HEK293 (cell line): ENCODE data around the gene CDH24.

Experiments
- CTCF ChIA-PET: fragments of 350-600 bp; formaldehyde crosslinking; extraction: SDS; loops from one replicate; lab custom pipeline; 2021; ENCODE audit warnings: antibody characterized with exemption; lab: Yijun Ruan, JAX
- POLR2A ChIA-PET: fragments of 300-600 bp; formaldehyde crosslinking; extraction: SDS; loops from one replicate; lab custom pipeline; 2020; ENCODE audit warnings: antibody characterized with exemption, inconsistent platforms; lab: Yijun Ruan, JAX
- H3K27ac ChIP-seq: fragments of 200-500 bp; sonication (Bioruptor generic); 2 replicates; pipeline ENCODE4 v1.5.1; 2014; ENCODE audit warnings: low read depth, low read length, control low read depth, inconsistent platforms; ENCODE audit errors: extremely low read depth
- H3K36me3 ChIP-seq, 2 experiments: fragments of 200-500 bp in 1 of 2; sonication (Bioruptor generic) in 1 of 2; 1 replicate in 1 of 2; 2 replicates in 1 of 2; pipeline ENCODE4 v1.5.1; 2014 to 2017; ENCODE audit warnings: inconsistent platforms in 2 of 2, low read length in 2 of 2; ENCODE audit not compliant: control insufficient read depth in 2 of 2, insufficient read depth in 1 of 2
- H3K4me1 ChIP-seq: fragments of 200-500 bp; sonication (Bioruptor generic); 2 replicates; pipeline ENCODE4 v1.5.1; 2014; ENCODE audit warnings: mild to moderate bottlenecking, low read length, inconsistent platforms; ENCODE audit not compliant: control insufficient read depth, insufficient read depth
- H3K4me3 ChIP-seq: 2 replicates; pipeline ENCODE4 v1.5.1; 2011; ENCODE audit warnings: low read depth, mild to moderate bottlenecking, control low read depth, low read length, moderate library complexity
- H3K9me3 ChIP-seq: fragments of 200-500 bp; sonication (Bioruptor generic); 2 replicates; pipeline ENCODE4 v1.5.1; 2014; ENCODE audit warnings: low read depth, low read length, inconsistent platforms; ENCODE audit not compliant: control insufficient read depth, insufficient read depth
- KLF1 ChIP-seq: fragments of 450-650 bp; formaldehyde crosslinking; IDR thresholded peaks from 2 replicates; pipeline ENCODE4 v1.5.1; 2016; ENCODE audit warnings: missing biosample characterization, missing genetic modification characterization
- KLF10 ChIP-seq: fragments of 450-650 bp; IDR thresholded peaks from 2 replicates; pipeline ENCODE4 v1.5.1; 2018; ENCODE audit warnings: missing biosample characterization, mild to moderate bottlenecking, missing genetic modification characterization
- KLF7 ChIP-seq: fragments of 450-650 bp; formaldehyde crosslinking; IDR thresholded peaks from 2 replicates; pipeline ENCODE4 v1.5.1; 2016; ENCODE audit warnings: missing biosample characterization, missing genetic modification characterization, borderline replicate concordance
- KLF8 ChIP-seq: fragments of 450-650 bp; formaldehyde crosslinking; IDR thresholded peaks from 2 replicates; pipeline ENCODE4 v1.5.1; 2016; ENCODE audit warnings: missing biosample characterization, missing genetic modification characterization
- MZF1 ChIP-seq: fragments of 450-650 bp; formaldehyde crosslinking; IDR thresholded peaks from 2 replicates; pipeline ENCODE4 v1.5.1; 2017; ENCODE audit warnings: missing biosample characterization, missing genetic modification characterization, borderline replicate concordance
- SP3 ChIP-seq: fragments of 450-650 bp; formaldehyde crosslinking; IDR thresholded peaks from 2 replicates; pipeline ENCODE4 v1.5.1; 2016; ENCODE audit warnings: missing biosample characterization, missing genetic modification characterization
- YY1 ChIP-seq: fragments of 450-650 bp; formaldehyde crosslinking; IDR thresholded peaks from 2 replicates; pipeline ENCODE4 v1.5.1; 2018; ENCODE audit warnings: missing biosample characterization, missing genetic modification characterization
- ZBTB20 ChIP-seq: fragments of 450-650 bp; formaldehyde crosslinking; IDR thresholded peaks from 2 replicates; pipeline ENCODE4 v1.5.1; 2016; ENCODE audit warnings: missing biosample characterization, missing genetic modification characterization
- ZEB2 ChIP-seq: fragments of 450-650 bp; formaldehyde crosslinking; IDR thresholded peaks from 2 replicates; pipeline ENCODE4 v1.5.1; 2016; ENCODE audit warnings: missing biosample characterization, missing genetic modification characterization
- ZNF132 ChIP-seq: fragments of 450-650 bp; formaldehyde crosslinking; IDR thresholded peaks from 2 replicates; pipeline ENCODE4 v1.5.1; 2017; ENCODE audit warnings: missing biosample characterization, missing genetic modification characterization, borderline replicate concordance
- ZNF175 ChIP-seq: fragments of 450-650 bp; formaldehyde crosslinking; IDR thresholded peaks from 2 replicates; pipeline ENCODE4 v1.5.1; 2016; ENCODE audit warnings: missing biosample characterization, missing genetic modification characterization
- ZNF184 ChIP-seq: fragments of 450-650 bp; IDR thresholded peaks from 2 replicates; pipeline ENCODE4 v1.5.1; 2018; ENCODE audit warnings: missing biosample characterization, mild to moderate bottlenecking, missing genetic modification characterization
- ZNF24 ChIP-seq: fragments of 450-650 bp; formaldehyde crosslinking; IDR thresholded peaks from 2 replicates; pipeline ENCODE4 v1.5.1; 2016; ENCODE audit warnings: missing biosample characterization, missing genetic modification characterization
- ZNF280C ChIP-seq: fragments of 450-650 bp; formaldehyde crosslinking; IDR thresholded peaks from 2 replicates; pipeline ENCODE4 v1.5.1; 2016; ENCODE audit warnings: missing biosample characterization, missing genetic modification characterization
- ZNF350 ChIP-seq: fragments of 450-650 bp; formaldehyde crosslinking; IDR thresholded peaks from 2 replicates; pipeline ENCODE4 v1.5.0; 2017; ENCODE audit warnings: missing biosample characterization, mild to moderate bottlenecking, missing genetic modification characterization
- ZNF548 ChIP-seq: fragments of 450-650 bp; formaldehyde crosslinking; IDR thresholded peaks from 2 replicates; pipeline ENCODE4 v1.5.1; 2016; ENCODE audit warnings: missing biosample characterization, missing genetic modification characterization
- ZNF610 ChIP-seq: fragments of 450-650 bp; formaldehyde crosslinking; IDR thresholded peaks from 2 replicates; pipeline ENCODE4 v1.5.1; 2016; ENCODE audit warnings: missing biosample characterization, missing genetic modification characterization, borderline replicate concordance
- ZNF621 ChIP-seq: fragments of 450-650 bp; formaldehyde crosslinking; IDR thresholded peaks from 2 replicates; pipeline ENCODE4 v1.5.1; 2017; ENCODE audit warnings: missing biosample characterization, missing genetic modification characterization
- ZNF692 ChIP-seq: fragments of 450-650 bp; formaldehyde crosslinking; IDR thresholded peaks from 2 replicates; pipeline ENCODE4 v1.5.1; 2016; ENCODE audit warnings: missing biosample characterization, missing genetic modification characterization
- ZNF776 ChIP-seq: fragments of 450-650 bp; formaldehyde crosslinking; IDR thresholded peaks from 2 replicates; pipeline ENCODE4 v1.5.0; 2017; ENCODE audit warnings: missing biosample characterization, missing genetic modification characterization, borderline replicate concordance
- ZNF792 ChIP-seq: fragments of 450-650 bp; formaldehyde crosslinking; IDR thresholded peaks from 2 replicates; pipeline ENCODE4 v1.5.1; 2016; ENCODE audit warnings: missing biosample characterization, missing genetic modification characterization
- ZNF830 ChIP-seq: fragments of 450-650 bp; IDR thresholded peaks from 2 replicates; pipeline ENCODE4 v1.5.0; 2018; ENCODE audit warnings: missing biosample characterization, missing genetic modification characterization, low read depth, mild to moderate bottlenecking, moderate library complexity
- ZNF843 ChIP-seq: fragments of 450-650 bp; formaldehyde crosslinking; IDR thresholded peaks from 2 replicates; pipeline ENCODE4 v1.5.1; 2016; ENCODE audit warnings: missing biosample characterization, missing genetic modification characterization
- TF ChIP-seq, protein P1 (sequence below): fragments of 450-650 bp; formaldehyde crosslinking; IDR thresholded peaks from 2 replicates; pipeline ENCODE4 v1.5.1; 2016; ENCODE audit warnings: missing biosample characterization, missing genetic modification characterization
- TF ChIP-seq, protein P2 (sequence below): fragments of 450-650 bp; formaldehyde crosslinking; IDR thresholded peaks from 2 replicates; pipeline ENCODE4 v1.5.1; 2016; ENCODE audit warnings: missing biosample characterization, missing genetic modification characterization
- TF ChIP-seq, protein P3 (sequence below): fragments of 450-650 bp; formaldehyde crosslinking; IDR thresholded peaks from 2 replicates; pipeline ENCODE4 v1.5.1; 2017; ENCODE audit warnings: missing biosample characterization, mild to moderate bottlenecking, missing genetic modification characterization, moderate library complexity
- TF ChIP-seq, protein P4 (sequence below): fragments of 450-650 bp; formaldehyde crosslinking; IDR thresholded peaks from 2 replicates; pipeline ENCODE4 v1.5.1; 2016; ENCODE audit warnings: missing biosample characterization, missing genetic modification characterization

CDH24 gene

GRCh38 chr14:23094666-23095195 lies 37.4 kb upstream of the CDH24 start, which contains the start of gene ACIN1:
ACIN1 (minus strand) TSS chr14:23095136; CDS start chr14:23095112, 24 bp downstream.
- ChIA-PET POLR2A (interaction anchor here (0.6 to 3.3 kb wide), 29 partner anchors 9 to 1047 kb away, joined by 3 to 48 read pairs (median 7); partner anchors contain the start of genes AJUBA, BCL2L2, CIROP and EMC9), CTCF (interaction anchor here (0.6 to 3.7 kb wide), 15 partner anchors 13 to 122 kb away, joined by 3 to 36 read pairs (median 6); partner anchors contain the start of gene CEBPE)
- Histone ChIP-seq H3K27ac (peak within 1 kb of the TSS; percentile 92), H3K4me3 (peak within 1 kb of the TSS; percentile 97), H3K4me1 (peaks cover 10% of the 10 kb centered on the region; the same call in 1 of the 2 replicates), H3K9me3 (no peaks in the 10 kb centered on the region), H3K36me3 (peaks cover 32 to 61% of the 10 kb centered on the region in 2 experiments)
- TF ChIP-seq KLF10 (tag by site-specific recombination) (peak; percentile 52; the same call in 1 of the 2 replicates), KLF7 (tag by site-specific recombination) (no peak), ZNF350 (tag by site-specific recombination) (no peak), ZNF184 (tag by site-specific recombination) (no peak), ZNF621 (tag by site-specific recombination) (no peak), ZNF548 (tag by site-specific recombination) (no peak), ZNF280C (tag by site-specific recombination) (no peak), ZEB2 (peak; percentile 72), ZNF692 (tag by site-specific recombination) (peak; percentile 58), KLF8 (tag by site-specific recombination) (no peak; the same call in 1 of the 2 replicates), SP3 (tag by site-specific recombination) (no peak; the same call in 1 of the 2 replicates), YY1 (tag by site-specific recombination) (peak; percentile 89), ZNF830 (no peak), ZNF175 (tag by site-specific recombination) (no peak), KLF1 (tag by site-specific recombination) (no peak), MZF1 (tag by site-specific recombination) (no peak), ZNF610 (tag by site-specific recombination) (peak; percentile 60; the same call in 1 of the 2 replicates), ZNF24 (tag by site-specific recombination) (0 out of 2 replicates have a peak, but pooled peaks have one; percentile 27), ZBTB20 (tag by site-specific recombination) (no peak; the same call in 1 of the 2 replicates), ZNF792 (no peak), ZNF843 (tag by site-specific recombination) (0 out of 2 replicates have a peak, but pooled peaks have one; percentile 41), ZNF132 (tag by site-specific recombination) (no peak), ZNF776 (tag by site-specific recombination) (no peak)
- TF ChIP-seq, protein P1, sequence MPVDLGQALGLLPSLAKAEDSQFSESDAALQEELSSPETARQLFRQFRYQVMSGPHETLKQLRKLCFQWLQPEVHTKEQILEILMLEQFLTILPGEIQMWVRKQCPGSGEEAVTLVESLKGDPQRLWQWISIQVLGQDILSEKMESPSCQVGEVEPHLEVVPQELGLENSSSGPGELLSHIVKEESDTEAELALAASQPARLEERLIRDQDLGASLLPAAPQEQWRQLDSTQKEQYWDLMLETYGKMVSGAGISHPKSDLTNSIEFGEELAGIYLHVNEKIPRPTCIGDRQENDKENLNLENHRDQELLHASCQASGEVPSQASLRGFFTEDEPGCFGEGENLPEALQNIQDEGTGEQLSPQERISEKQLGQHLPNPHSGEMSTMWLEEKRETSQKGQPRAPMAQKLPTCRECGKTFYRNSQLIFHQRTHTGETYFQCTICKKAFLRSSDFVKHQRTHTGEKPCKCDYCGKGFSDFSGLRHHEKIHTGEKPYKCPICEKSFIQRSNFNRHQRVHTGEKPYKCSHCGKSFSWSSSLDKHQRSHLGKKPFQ (tag by site-specific recombination) = 0 out of 2 replicates have a peak, but pooled peaks have one; percentile 5
- TF ChIP-seq, protein P2, sequence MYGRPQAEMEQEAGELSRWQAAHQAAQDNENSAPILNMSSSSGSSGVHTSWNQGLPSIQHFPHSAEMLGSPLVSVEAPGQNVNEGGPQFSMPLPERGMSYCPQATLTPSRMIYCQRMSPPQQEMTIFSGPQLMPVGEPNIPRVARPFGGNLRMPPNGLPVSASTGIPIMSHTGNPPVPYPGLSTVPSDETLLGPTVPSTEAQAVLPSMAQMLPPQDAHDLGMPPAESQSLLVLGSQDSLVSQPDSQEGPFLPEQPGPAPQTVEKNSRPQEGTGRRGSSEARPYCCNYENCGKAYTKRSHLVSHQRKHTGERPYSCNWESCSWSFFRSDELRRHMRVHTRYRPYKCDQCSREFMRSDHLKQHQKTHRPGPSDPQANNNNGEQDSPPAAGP (tag by site-specific recombination) = peak; percentile 87; the same call in 1 of the 2 replicates
- TF ChIP-seq, protein P3, sequence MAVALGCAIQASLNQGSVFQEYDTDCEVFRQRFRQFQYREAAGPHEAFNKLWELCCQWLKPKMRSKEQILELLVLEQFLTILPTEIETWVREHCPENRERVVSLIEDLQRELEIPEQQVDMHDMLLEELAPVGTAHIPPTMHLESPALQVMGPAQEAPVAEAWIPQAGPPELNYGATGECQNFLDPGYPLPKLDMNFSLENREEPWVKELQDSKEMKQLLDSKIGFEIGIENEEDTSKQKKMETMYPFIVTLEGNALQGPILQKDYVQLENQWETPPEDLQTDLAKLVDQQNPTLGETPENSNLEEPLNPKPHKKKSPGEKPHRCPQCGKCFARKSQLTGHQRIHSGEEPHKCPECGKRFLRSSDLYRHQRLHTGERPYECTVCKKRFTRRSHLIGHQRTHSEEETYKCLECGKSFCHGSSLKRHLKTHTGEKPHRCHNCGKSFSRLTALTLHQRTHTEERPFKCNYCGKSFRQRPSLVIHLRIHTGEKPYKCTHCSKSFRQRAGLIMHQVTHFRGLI (tag by site-specific recombination) = peak; percentile 9; the same call in 1 of the 2 replicates
- TF ChIP-seq, protein P4, sequence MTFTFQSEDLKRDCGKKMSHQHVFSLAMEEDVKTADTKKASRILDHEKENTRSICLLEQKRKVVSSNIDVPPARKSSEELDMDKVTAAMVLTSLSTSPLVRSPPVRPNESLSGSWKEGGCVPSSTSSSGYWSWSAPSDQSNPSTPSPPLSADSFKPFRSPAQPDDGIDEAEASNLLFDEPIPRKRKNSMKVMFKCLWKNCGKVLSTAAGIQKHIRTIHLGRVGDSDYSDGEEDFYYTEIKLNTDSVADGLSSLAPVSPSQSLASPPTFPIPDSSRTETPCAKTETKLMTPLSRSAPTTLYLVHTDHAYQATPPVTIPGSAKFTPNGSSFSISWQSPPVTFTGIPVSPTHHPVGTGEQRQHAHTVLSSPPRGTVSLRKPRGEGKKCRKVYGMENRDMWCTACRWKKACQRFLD (tag by site-specific recombination) = no peak
